ENCODE measurements around the gene MED17. TPM values are rescaled to one million over a fixed set of nuclear protein-coding genes. Genes with fewer than 3 reads are reported as not detected.
A peak's percentile ranks its signal among the peaks of the same experiment; 100 is the strongest.

The MED17 gene
- total RNA-seq, 1 donor from 2014 or later: 40.0 TPM

DNA sequence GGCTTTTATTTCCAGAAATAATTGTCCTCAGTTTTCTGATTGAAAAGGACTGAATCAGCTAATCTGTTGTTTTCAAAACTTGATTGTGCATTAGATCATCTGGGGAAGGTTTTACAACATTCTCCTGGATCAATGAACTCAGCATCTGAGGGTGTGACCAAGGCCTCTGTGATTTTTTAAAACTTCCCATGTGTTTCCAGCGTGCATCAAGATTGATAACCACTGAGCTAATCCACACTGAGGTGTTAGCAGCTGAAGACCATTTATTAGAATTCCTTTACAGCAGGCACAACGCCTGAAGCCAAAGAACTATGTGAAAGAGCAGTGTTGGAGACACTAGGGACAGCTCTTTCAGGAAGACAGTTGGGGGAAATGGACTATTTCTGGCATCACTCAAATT lies 56.1 kb downstream of the MED17 start:
- Histone ChIP-seq H4K20me1 (ENCODE audit: insufficient read depth, low read length) (no peaks in the 10 kb centered on the region), H3K4me3 (ENCODE audit: insufficient read depth, low read depth, low read length) (no peak overlapping the region), H2AFZ (ENCODE audit: low read depth, low read length) (no peak overlapping the region), H3K4me2 (ENCODE audit: low read length) (no peak overlapping the region), H3K36me3 (ENCODE audit: insufficient read depth, low read length) (no peaks in the 10 kb centered on the region), H3K27ac (ENCODE audit: low read depth, low read length) (no peak overlapping the region), H3K79me2 (ENCODE audit: insufficient read depth, low read length) (no peaks in the 10 kb centered on the region), H3K4me1 (ENCODE audit: insufficient read depth, low read length) (peaks cover 7% of the 10 kb centered on the region), H3K9ac (ENCODE audit: low read length) (no peak overlapping the region), H3K27me3 (ENCODE audit: insufficient read depth, low read length) (no peaks in the 10 kb centered on the region), H3K9me3 (ENCODE audit: insufficient read depth, low read depth, low read length) (no peaks in the 10 kb centered on the region)
- H3K36me3 Mint-ChIP-seq (ENCODE audit: low read depth, unreplicated experiment): no peaks in the 10 kb centered on the region
- H3K4me1 Mint-ChIP-seq (ENCODE audit: low read depth, unreplicated experiment): peaks cover 15% of the 10 kb centered on the region
- H3K27ac Mint-ChIP-seq (ENCODE audit: unreplicated experiment): no peak overlapping the region
- no peak for TF ChIP-seq EZH2 (IDR thresholded peaks at IDR 0.05; ENCODE audit: insufficient read depth, low read length)
- TF ChIP-seq, protein P1, sequence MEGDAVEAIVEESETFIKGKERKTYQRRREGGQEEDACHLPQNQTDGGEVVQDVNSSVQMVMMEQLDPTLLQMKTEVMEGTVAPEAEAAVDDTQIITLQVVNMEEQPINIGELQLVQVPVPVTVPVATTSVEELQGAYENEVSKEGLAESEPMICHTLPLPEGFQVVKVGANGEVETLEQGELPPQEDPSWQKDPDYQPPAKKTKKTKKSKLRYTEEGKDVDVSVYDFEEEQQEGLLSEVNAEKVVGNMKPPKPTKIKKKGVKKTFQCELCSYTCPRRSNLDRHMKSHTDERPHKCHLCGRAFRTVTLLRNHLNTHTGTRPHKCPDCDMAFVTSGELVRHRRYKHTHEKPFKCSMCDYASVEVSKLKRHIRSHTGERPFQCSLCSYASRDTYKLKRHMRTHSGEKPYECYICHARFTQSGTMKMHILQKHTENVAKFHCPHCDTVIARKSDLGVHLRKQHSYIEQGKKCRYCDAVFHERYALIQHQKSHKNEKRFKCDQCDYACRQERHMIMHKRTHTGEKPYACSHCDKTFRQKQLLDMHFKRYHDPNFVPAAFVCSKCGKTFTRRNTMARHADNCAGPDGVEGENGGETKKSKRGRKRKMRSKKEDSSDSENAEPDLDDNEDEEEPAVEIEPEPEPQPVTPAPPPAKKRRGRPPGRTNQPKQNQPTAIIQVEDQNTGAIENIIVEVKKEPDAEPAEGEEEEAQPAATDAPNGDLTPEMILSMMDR (IDR thresholded peaks at IDR 0.05; ENCODE audit: insufficient read depth, low read depth, low read length): no peak
- no peak for FAIRE-seq
- H3K27me3 Mint-ChIP-seq (ENCODE audit: low read depth, unreplicated experiment): no peaks in the 10 kb centered on the region
- peaks cover 2% of the 10 kb centered on the region for H3K9me3 Mint-ChIP-seq (ENCODE audit: unreplicated experiment)
- DNase-seq (ENCODE audit: low read depth): peak; percentile 12
- no peak overlapping the region for H3K4me3 Mint-ChIP-seq (ENCODE audit: unreplicated experiment)

- peaks cover 2% of the 10 kb centered on the region for H3K9me3 Mint-ChIP-seq (ENCODE audit: unreplicated experiment)
- no peak overlapping the region for H3K9ac ChIP-seq (ENCODE audit: low read length)
- H3K4me1 ChIP-seq (ENCODE audit: insufficient read depth, low read length): peaks cover 7% of the 10 kb centered on the region
- H3K9me3 ChIP-seq (ENCODE audit: insufficient read depth, low read depth, low read length): no peaks in the 10 kb centered on the region
- no peaks in the 10 kb centered on the region for H3K27me3 ChIP-seq (ENCODE audit: insufficient read depth, low read length)
- H3K4me2 ChIP-seq (ENCODE audit: low read length): no peak overlapping the region
- no peaks in the 10 kb centered on the region for H3K36me3 ChIP-seq (ENCODE audit: insufficient read depth, low read length)
- H3K4me3 ChIP-seq (ENCODE audit: insufficient read depth, low read depth, low read length): no peak overlapping the region
- no peak overlapping the region for H3K4me3 Mint-ChIP-seq (ENCODE audit: unreplicated experiment)
- DNase-seq (ENCODE audit: low read depth) (no peak), FAIRE-seq (no peak)
- H2AFZ ChIP-seq (ENCODE audit: low read depth, low read length): no peak overlapping the region
- TF ChIP-seq, protein P1 (IDR thresholded peaks at IDR 0.05; ENCODE audit: insufficient read depth, low read depth, low read length): no peak
- no peak for TF ChIP-seq EZH2 (IDR thresholded peaks at IDR 0.05; ENCODE audit: insufficient read depth, low read length)
- no peaks in the 10 kb centered on the region for H3K36me3 Mint-ChIP-seq (ENCODE audit: low read depth, unreplicated experiment)
- peaks cover 22% of the 10 kb centered on the region for H3K4me1 Mint-ChIP-seq (ENCODE audit: low read depth, unreplicated experiment)
- no peaks in the 10 kb centered on the region for H3K27me3 Mint-ChIP-seq (ENCODE audit: low read depth, unreplicated experiment)
- H3K27ac Mint-ChIP-seq (ENCODE audit: unreplicated experiment): no peak overlapping the region
- no peak overlapping the region for H3K27ac ChIP-seq (ENCODE audit: low read depth, low read length)
- H4K20me1 ChIP-seq (ENCODE audit: insufficient read depth, low read length): no peaks in the 10 kb centered on the region
- H3K79me2 ChIP-seq (ENCODE audit: insufficient read depth, low read length): no peaks in the 10 kb centered on the region
Observed at GRCh38 chr11:93840981-93841380, 56.9 kb downstream of the MED17 start.

DNA sequence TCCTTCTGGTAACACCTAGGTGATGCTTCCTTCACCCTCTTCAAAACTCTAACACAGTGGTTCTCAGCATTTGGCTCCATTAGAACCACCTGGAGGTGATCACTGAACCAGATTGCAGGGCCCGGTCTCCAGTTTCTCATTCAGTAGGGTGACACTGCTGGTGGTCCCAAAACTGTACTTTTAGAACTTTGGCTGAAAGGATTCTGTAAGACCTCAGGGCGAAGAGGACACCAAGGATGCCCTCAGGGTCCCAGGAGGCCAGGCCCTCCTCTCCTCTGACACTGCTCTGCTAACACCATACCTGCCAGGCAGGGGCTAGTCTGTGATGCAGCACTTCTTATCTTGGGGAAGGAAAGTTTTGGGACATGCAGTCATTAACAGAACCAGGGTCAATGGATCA lies 57.4 kb downstream of the MED17 start:
- H2AFZ ChIP-seq (ENCODE audit: low read depth, low read length): no peak overlapping the region
- FAIRE-seq (no peak), DNase-seq (ENCODE audit: low read depth) (no peak)
- no peak overlapping the region for H3K27ac ChIP-seq (ENCODE audit: low read depth, low read length)
- H3K4me1 ChIP-seq (ENCODE audit: insufficient read depth, low read length): peaks cover 11% of the 10 kb centered on the region
- H3K9me3 ChIP-seq (ENCODE audit: insufficient read depth, low read depth, low read length): no peaks in the 10 kb centered on the region
- no peaks in the 10 kb centered on the region for H4K20me1 ChIP-seq (ENCODE audit: insufficient read depth, low read length)
- TF ChIP-seq, protein P1 (IDR thresholded peaks at IDR 0.05; ENCODE audit: insufficient read depth, low read depth, low read length): no peak
- TF ChIP-seq EZH2 (IDR thresholded peaks at IDR 0.05; ENCODE audit: insufficient read depth, low read length): no peak
- no peaks in the 10 kb centered on the region for H3K79me2 ChIP-seq (ENCODE audit: insufficient read depth, low read length)
- H3K9ac ChIP-seq (ENCODE audit: low read length): no peak overlapping the region
- H3K4me2 ChIP-seq (ENCODE audit: low read length): no peak overlapping the region
- H3K36me3 ChIP-seq (ENCODE audit: insufficient read depth, low read length): no peaks in the 10 kb centered on the region
- Mint-ChIP-seq H3K9me3 (ENCODE audit: unreplicated experiment) (peaks cover 2% of the 10 kb centered on the region), H3K27ac (ENCODE audit: unreplicated experiment) (no peak overlapping the region), H3K27me3 (ENCODE audit: low read depth, unreplicated experiment) (no peaks in the 10 kb centered on the region), H3K4me3 (ENCODE audit: unreplicated experiment) (no peak overlapping the region), H3K36me3 (ENCODE audit: low read depth, unreplicated experiment) (no peaks in the 10 kb centered on the region), H3K4me1 (ENCODE audit: low read depth, unreplicated experiment) (peaks cover 26% of the 10 kb centered on the region)
- no peak overlapping the region for H3K4me3 ChIP-seq (ENCODE audit: insufficient read depth, low read depth, low read length)
- H3K27me3 ChIP-seq (ENCODE audit: insufficient read depth, low read length): no peaks in the 10 kb centered on the region

Data from astrocyte (in vitro differentiated cells and primary cell).